ENCODE results near the gene CYP1A2. TPM values are rescaled to one million over a fixed set of nuclear protein-coding genes. Genes with fewer than 3 reads are reported as not detected.
"Not testable (repeated sequence)": the region's sequence is repeated elsewhere in the genome, so short reads cannot be mapped to it uniquely, and the experiment has no call there.

CYP1A2 gene
- polyA plus RNA-seq, 1 of the 3 experiments (the other 2 are of a cell fraction), result not detected

DNA sequence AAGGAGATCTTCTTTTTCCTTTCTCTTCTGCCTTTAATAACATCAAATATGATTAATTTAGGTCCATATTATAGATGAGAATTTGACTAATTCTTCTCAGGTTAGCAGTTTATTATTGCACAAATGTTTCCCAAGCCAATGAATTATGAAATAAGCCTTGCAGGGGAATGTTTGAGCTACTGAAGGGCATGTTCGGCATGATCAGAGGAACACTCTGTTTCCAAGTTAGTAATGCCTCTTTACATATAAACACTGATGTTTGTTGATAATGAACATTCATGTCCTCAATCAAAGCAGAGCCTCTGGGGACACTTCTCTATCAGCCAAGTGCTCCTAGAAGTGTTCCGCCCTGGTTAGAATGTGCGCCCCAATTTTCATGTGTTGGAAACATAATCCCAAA is 13.3 kb upstream of the CYP1A2 start (continued):
- no peak for TF ChIP-seq USF2 (IDR thresholded peaks at IDR 0.05; ENCODE audit: borderline replicate concordance, low read depth, low read length)
- TF ChIP-seq, protein P1, sequence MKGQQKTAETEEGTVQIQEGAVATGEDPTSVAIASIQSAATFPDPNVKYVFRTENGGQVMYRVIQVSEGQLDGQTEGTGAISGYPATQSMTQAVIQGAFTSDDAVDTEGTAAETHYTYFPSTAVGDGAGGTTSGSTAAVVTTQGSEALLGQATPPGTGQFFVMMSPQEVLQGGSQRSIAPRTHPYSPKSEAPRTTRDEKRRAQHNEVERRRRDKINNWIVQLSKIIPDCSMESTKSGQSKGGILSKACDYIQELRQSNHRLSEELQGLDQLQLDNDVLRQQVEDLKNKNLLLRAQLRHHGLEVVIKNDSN (IDR thresholded peaks at IDR 0.05; ENCODE audit: borderline replicate concordance, low read depth), result no peak
- TF ChIP-seq NRF1 (IDR thresholded peaks at IDR 0.05; ENCODE audit: low read depth, low read length), result no peak
- TF ChIP-seq ELF1 (IDR thresholded peaks at IDR 0.05), result no peak

DNA sequence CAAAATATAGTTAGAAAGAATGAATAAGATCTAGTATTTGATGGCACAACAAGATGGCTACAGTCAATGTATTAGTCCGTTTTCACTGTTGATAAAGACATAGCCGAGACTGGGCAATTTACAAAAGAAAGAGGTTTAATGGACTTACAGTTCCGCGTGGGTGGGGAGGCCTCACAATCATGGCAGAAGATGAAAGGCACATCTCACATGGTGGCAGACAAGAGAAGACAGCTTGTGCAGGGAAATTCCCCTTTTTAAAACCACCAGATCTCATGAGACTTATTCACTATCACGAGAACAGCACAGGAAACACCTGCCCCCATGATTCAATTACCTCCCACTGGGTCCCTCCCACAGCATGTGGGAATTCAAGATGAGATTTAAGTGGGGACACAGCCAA is 10.4 kb upstream of the CYP1A2 start:
- CTCF ChIA-PET, result interaction anchor here (1.9 kb wide), 1 partner anchor 106 kb away, joined by 5 read pairs; no protein-coding TSS in a partner anchor
- POLR2A ChIA-PET, result not testable (repeated sequence)

DNA sequence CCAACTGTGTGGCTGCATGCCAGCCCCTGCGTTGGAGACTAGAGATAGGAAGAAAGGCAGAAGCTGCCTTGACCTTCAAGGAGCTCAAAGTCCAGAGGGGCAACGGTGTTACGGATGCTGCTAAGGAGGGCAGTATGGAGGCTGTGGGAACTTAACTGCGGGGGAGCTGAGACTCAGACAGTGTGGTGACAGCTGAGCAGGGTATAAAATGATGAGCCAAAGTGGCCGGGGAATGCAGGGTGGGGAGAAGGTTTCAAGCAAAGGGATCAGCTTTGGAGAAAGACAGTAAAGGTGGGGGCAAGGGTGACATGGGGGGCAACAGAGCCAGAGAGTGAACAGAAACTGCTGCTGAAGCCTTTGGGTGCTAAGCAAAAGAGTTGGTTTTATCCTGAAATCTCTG is 6.2 kb upstream of the CYP1A2 start:
- Histone ChIP-seq H3K9ac (no peak overlapping the region), H3K4me2 (no peak overlapping the region), H3F3A (replicated peaks; ENCODE audit: insufficient read depth) (no peaks in the 10 kb centered on the region), H3K9me3 (peaks cover 3% of the 10 kb centered on the region; the same call in 1 of the 2 replicates), H3K4me3 (ENCODE audit: low read depth in 2 of 2, low read length in 1 of 2) (no peak overlapping the region), H3K36me3 (replicated peaks in 1 of 2; ENCODE audit: control insufficient read depth in 1 of 2, insufficient read depth in 2 of 2, low read length in 1 of 2) (no peaks in the 10 kb centered on the region), H3K27me3 (ENCODE audit: insufficient read depth) (peaks cover 10% of the 10 kb centered on the region; the same call in 1 of the 2 replicates), H3K79me2 (ENCODE audit: insufficient read depth) (no peaks in the 10 kb centered on the region), H3K4me1 (ENCODE audit: control insufficient read depth in 1 of 2, insufficient read depth in 2 of 2, low read depth in 1 of 2, low read length in 1 of 2) (no peaks in the 10 kb centered on the region), H2AFZ (ENCODE audit: low read depth) (no peak overlapping the region), H4K20me1 (ENCODE audit: insufficient read depth) (no peaks in the 10 kb centered on the region), H3K27ac (ENCODE audit: low read depth in 2 of 2, low read length in 1 of 2) (no peak overlapping the region), H3K9me2 (no peaks in the 10 kb centered on the region)
- CTCF ChIA-PET, result interaction anchor here (0.8 to 5.9 kb wide), 3 partner anchors 27 to 159 kb away, joined by 3 to 36 read pairs (median 6); no protein-coding TSS in a partner anchor
- POLR2A ChIA-PET, result no interaction called here
- TF ChIP-seq, protein P1 (IDR thresholded peaks at IDR 0.05; ENCODE audit: borderline replicate concordance, low read depth), result no peak
- TF ChIP-seq JUND (IDR thresholded peaks at IDR 0.05), result no peak
- no peak for TF ChIP-seq GABPA (IDR thresholded peaks at IDR 0.05; ENCODE audit: low read depth)
- no peak for TF ChIP-seq ELF1 (IDR thresholded peaks at IDR 0.05)
- no peak for TF ChIP-seq IRF3 (IDR thresholded peaks at IDR 0.05; ENCODE audit: low read depth, low read length)
- no peak for TF ChIP-seq FOSL2 (IDR thresholded peaks at IDR 0.05; ENCODE audit: borderline replicate concordance, low read depth)
- TF ChIP-seq RFX5 (IDR thresholded peaks at IDR 0.05; ENCODE audit: low read length), result no peak
- TF ChIP-seq TAF1 (IDR thresholded peaks at IDR 0.05; ENCODE audit: borderline replicate concordance, low read depth, low read length), result no peak
- no peak for TF ChIP-seq RXRA (IDR thresholded peaks at IDR 0.05; ENCODE audit: borderline replicate concordance, low read depth)
- TF ChIP-seq TCF12 (IDR thresholded peaks at IDR 0.05), result no peak
- TF ChIP-seq USF2 (IDR thresholded peaks at IDR 0.05; ENCODE audit: borderline replicate concordance, low read depth, low read length), result no peak
- TF ChIP-seq CHD2 (IDR thresholded peaks at IDR 0.05; ENCODE audit: low read length, partially characterized antibody), result no peak
- TF ChIP-seq PBX3 (IDR thresholded peaks at IDR 0.05), result no peak
- TF ChIP-seq EP300 (IDR thresholded peaks at IDR 0.05; ENCODE audit: borderline replicate concordance in 1 of 2, low read depth in 1 of 2, low read length in 1 of 2), result no peak
- TF ChIP-seq, protein P2, sequence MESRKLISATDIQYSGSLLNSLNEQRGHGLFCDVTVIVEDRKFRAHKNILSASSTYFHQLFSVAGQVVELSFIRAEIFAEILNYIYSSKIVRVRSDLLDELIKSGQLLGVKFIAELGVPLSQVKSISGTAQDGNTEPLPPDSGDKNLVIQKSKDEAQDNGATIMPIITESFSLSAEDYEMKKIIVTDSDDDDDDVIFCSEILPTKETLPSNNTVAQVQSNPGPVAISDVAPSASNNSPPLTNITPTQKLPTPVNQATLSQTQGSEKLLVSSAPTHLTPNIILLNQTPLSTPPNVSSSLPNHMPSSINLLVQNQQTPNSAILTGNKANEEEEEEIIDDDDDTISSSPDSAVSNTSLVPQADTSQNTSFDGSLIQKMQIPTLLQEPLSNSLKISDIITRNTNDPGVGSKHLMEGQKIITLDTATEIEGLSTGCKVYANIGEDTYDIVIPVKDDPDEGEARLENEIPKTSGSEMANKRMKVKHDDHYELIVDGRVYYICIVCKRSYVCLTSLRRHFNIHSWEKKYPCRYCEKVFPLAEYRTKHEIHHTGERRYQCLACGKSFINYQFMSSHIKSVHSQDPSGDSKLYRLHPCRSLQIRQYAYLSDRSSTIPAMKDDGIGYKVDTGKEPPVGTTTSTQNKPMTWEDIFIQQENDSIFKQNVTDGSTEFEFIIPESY (IDR thresholded peaks at IDR 0.05; ENCODE audit: borderline replicate concordance, low read depth), result no peak
- no peak for DNase-seq
- WGBS (ENCODE audit: low lambda C conversion rate), result 34% methylated on average over 5 of the region's 5 CpGs

More for the DNA sequence above, 10.4 kb upstream of the CYP1A2 start:
- not testable (repeated sequence) for H3K9me2 ChIP-seq; H3K36me3 ChIP-seq (replicated peaks in 1 of 2; ENCODE audit: control insufficient read depth in 1 of 2, insufficient read depth in 2 of 2, low read length in 1 of 2); H3K4me3 ChIP-seq (ENCODE audit: low read depth in 2 of 2, low read length in 1 of 2); H3K79me2 ChIP-seq (ENCODE audit: insufficient read depth); H4K20me1 ChIP-seq (ENCODE audit: insufficient read depth); H3K27ac ChIP-seq (ENCODE audit: low read depth in 2 of 2, low read length in 1 of 2); H3K9ac ChIP-seq; H3K4me2 ChIP-seq; DNase-seq; H2AFZ ChIP-seq (ENCODE audit: low read depth); H3K9me3 ChIP-seq; H3K4me1 ChIP-seq (ENCODE audit: control insufficient read depth in 1 of 2, insufficient read depth in 2 of 2, low read depth in 1 of 2, low read length in 1 of 2); H3F3A ChIP-seq (replicated peaks; ENCODE audit: insufficient read depth)
- WGBS (ENCODE audit: low lambda C conversion rate), result 25% methylated on average over 5 of the region's 5 CpGs
- H3K27me3 ChIP-seq (ENCODE audit: insufficient read depth), result peaks cover 32% of the 10 kb centered on the region

Measured in SK-N-SH (cell line).